HG03025 (cell line): Measurements from ENCODE around the gene DNAI2.

Experiments
- ATAC-seq: cut with Tn5 transposase; IDR thresholded peaks from one replicate; pipeline ENCODE4 v1.9.1; 2021; ENCODE audit warnings: mild to moderate bottlenecking, moderate library complexity; ENCODE audit not compliant: unreplicated experiment, low FRiP score

The DNAI2 gene

GRCh38 chr17:74335529-74336062 is 61.6 kb downstream of the DNAI2 start:
- no peak for ATAC-seq

- ATAC-seq: no peak
These were observed 62.3 kb downstream of the DNAI2 start for GRCh38 chr17:74336307-74336706.

- no peak for ATAC-seq
These were observed 63.9 kb downstream of the DNAI2 start for GRCh38 chr17:74337834-74338500.

- no peak for ATAC-seq
These were observed 65.6 kb downstream of the DNAI2 start for GRCh38 chr17:74339537-74340195.

- no peak for ATAC-seq
These were observed 66.5 kb downstream of the DNAI2 start for GRCh38 chr17:74340470-74341023.

- no peak for ATAC-seq
These were observed 68.2 kb downstream of the DNAI2 start for GRCh38 chr17:74342224-74342623.

GRCh38 chr17:74343121-74343520 is 69.1 kb downstream of the DNAI2 start:
- no peak for ATAC-seq

- no peak for ATAC-seq
These were observed 69.7 kb downstream of the DNAI2 start for GRCh38 chr17:74343526-74344284.

- ATAC-seq: no peak
These were observed 70.6 kb downstream of the DNAI2 start for GRCh38 chr17:74344658-74345057.

- no peak for ATAC-seq
These were observed 71.6 kb downstream of the DNAI2 start for GRCh38 chr17:74345433-74346241.

GRCh38 chr17:74347646-74348045 is 73.6 kb downstream of the DNAI2 start:
- ATAC-seq: no peak

GRCh38 chr17:74349120-74349519 is 75.1 kb downstream of the DNAI2 start:
- no peak for ATAC-seq

GRCh38 chr17:74350486-74350885 is 76.5 kb downstream of the DNAI2 start:
- no peak for ATAC-seq

- ATAC-seq: no peak
These were observed 77.6 kb downstream of the DNAI2 start for GRCh38 chr17:74351552-74352210.

GRCh38 chr17:74353446-74354060 is 79.5 kb downstream of the DNAI2 start:
- ATAC-seq: no peak

GRCh38 chr17:74354123-74354522 is 80.1 kb downstream of the DNAI2 start:
- ATAC-seq: no peak

- ATAC-seq: no peak
These were observed 80.5 kb downstream of the DNAI2 start for GRCh38 chr17:74354561-74354960.

- no peak for ATAC-seq
These were observed 81.0 kb downstream of the DNAI2 start for GRCh38 chr17:74355065-74355464.
